Activated gamma-delta T cell treated with Interleukin-2 at 50 U/mL for 16 hours (primary cell): ENCODE measurements around the gene HMCN2.

Experiments
- DNase-seq: peaks from one replicate; pipeline ENCODE4 v3.0.0-alpha.2; 2020

Gene HMCN2

DNA sequence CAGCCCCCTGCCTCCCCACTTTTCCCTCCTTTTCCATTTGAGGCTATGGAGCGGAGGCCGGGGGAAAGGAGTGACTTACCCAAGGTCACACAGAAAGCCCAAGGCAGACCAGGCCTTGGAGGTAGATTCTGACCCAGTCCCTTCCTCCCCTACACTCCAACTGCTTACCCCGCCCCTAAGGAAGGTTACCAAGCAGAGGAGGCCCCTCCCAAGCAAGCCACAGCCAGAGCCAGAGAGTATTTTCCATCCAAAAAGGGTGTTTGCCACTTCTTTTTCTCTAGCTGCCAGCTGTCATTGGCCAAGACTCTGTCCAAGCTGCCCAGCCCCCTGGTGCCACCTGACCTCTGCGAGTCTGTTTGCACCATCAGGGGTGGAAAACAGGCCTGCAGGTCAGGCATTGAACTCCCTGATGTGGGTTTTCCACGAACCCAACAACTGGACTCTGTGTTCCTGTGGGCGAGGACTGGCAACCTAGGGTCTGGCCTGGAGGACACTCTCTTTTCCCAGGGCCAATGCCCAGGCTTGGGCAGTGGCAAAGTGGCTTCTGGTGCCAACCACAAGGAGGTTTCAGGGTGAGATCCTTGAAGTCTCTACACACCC is 172.9 kb downstream of the HMCN2 start:
- no peak for DNase-seq

DNA sequence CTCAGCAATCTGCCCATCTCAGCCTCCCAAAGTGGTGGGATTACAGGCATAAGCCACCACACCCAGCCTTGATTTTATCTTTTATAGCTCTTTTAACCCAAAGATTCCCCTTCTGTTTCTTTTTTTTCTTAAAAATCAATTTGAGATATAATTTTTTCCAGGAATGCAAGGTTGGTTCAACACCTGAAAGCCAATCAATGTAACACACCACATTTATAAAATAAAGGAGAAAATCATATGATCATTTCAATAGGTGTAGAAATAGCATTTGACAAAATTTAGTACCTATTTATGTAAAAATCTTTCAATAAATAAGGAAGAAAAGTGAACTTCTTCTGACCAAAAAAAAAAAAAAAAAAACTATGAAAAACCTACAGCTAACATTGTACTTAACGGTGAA is 175.5 kb downstream of the HMCN2 start:
- no peak for DNase-seq

DNA sequence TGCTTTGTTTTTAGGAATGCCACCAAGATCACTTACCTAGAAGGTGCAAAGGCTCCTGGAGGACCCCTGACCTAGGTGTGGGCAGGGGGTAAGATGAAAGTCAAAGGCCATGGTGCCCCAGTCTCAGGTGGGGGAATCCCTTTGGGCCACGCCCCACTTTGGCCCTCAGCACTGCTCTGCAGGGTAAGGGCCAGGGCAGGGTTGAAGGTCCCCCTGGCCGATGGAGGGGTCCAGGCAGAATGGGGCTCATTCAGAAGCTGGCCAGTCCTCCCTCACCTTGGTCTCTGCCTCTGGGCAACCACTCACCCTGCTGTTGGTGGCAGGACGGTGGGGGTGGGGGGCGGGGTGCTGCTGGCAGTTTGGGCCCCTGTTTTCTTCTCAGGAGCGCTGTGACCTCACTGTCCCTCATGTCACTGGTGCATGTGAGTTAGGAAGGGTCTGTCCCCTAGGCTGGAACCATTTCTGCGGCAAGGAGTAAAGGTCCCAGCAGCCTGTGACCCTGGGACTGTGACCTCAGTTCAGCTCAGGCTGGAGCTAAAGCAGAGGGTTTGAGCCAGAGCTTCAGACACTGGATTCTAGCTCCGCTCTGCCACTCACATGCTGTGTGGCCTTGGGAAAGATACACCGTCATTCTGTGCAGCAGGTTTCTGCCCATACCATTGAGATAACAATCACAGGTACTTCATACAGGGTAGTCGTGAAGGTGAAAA is 177.3 kb downstream of the HMCN2 start:
- DNase-seq, result no peak

- DNase-seq, result no peak
Measured at GRCh38 chr9:130443456-130443801, 177.9 kb downstream of the HMCN2 start.

DNA sequence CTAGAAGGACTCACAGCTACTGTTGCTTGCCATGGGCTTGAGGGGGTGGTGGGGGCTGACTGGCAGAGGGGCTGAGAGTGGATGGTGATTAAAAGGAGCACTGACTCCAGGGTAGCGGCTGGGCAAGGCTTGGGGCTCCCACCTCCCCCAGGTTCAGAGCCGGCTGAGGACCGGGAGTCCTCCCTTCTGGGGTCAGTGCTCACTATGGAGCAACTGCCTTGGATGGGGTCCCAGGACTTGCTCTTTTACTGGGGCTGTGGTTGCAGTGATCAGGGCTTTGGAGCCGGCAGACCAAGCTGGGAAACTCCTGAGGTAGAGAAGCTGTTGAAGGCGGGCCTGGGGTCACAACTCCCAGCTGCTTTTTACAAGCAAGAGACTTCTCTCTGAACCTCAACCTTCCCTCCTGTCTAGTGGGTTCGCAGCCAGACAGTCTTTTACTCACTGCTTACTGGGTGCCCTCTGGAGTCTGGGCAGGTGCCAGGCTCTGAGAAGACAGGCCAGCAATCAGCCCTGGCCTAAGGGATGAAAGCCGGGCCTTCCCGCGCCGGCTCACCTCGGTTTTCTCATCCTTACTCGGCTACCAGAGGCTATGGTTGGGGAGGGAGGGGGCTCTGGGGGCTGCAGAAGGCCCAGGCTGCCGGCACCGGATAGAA is 178.4 kb downstream of the HMCN2 start:
- no peak for DNase-seq

GRCh38 chr9:130444565-130445221 is 179.1 kb downstream of the HMCN2 start, which contains the start of gene ASS1:
Gene ASS1 (plus strand): TSS chr9:130444961. CDS start chr9:130452229, 7,268 bp downstream.
- no peak for DNase-seq

- no peak for DNase-seq
Measured at GRCh38 chr9:130445268-130445983, 179.9 kb downstream of the HMCN2 start.

- no peak for DNase-seq
Measured at GRCh38 chr9:130446101-130446861, 180.7 kb downstream of the HMCN2 start.

DNA sequence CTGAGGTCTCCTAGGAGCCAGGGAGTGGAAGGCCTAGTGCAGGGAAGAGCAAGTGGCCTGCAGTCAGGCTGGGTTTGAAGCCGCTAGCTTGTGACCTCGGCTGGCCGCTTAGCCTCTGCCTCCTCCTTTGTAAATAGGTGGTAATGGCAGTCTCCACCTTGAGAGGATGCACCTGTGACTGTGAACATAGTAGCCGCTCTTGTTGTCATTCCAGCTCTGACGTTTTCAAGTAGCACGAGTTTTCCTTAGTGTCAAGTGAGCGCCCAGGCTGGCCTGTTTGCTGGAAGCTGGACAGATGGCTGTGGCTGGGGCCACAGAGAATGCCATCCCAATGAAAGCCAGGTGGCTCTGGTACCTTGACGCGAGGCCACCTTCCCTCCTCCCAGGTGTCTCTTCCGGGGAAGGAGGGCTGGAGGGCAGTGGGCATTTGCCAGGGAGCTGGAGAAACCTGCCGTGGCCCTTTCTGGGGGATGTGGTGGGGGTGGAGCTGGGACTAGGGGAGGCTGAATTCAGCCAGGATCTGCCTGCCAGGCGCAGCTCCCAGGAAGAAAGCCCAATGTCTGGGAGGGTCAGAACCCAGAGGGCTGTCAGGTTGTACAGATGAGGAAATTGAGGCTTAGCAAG is 181.7 kb downstream of the HMCN2 start:
- no peak for DNase-seq

DNA sequence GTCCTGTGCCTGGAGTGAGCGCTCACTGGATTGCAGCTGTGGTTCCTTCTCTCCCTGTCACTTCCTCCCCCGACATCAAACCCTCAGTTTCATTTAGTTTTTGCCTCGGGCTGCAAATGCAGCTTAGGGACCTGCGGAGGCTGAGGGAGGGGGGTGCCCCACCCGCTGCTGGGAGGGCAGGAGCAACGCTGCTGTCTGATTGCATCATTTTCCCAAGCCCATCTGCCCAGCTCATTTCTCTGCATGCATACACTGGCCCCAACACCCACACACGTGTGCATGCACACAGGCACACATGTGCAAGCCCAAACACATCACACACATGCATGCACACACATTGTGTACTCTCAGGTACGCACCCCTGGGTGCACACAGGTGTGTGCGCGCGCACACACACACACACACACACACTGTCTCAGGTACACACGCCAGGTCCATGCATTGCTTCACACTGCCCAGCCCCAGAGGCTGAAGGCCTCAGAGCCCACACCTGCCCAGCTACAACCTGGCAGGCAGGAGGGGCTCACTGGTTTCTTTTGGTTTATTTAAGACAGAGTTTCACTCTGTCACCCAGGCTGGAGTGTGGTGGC is 182.6 kb downstream of the HMCN2 start:
- DNase-seq, result no peak

DNA sequence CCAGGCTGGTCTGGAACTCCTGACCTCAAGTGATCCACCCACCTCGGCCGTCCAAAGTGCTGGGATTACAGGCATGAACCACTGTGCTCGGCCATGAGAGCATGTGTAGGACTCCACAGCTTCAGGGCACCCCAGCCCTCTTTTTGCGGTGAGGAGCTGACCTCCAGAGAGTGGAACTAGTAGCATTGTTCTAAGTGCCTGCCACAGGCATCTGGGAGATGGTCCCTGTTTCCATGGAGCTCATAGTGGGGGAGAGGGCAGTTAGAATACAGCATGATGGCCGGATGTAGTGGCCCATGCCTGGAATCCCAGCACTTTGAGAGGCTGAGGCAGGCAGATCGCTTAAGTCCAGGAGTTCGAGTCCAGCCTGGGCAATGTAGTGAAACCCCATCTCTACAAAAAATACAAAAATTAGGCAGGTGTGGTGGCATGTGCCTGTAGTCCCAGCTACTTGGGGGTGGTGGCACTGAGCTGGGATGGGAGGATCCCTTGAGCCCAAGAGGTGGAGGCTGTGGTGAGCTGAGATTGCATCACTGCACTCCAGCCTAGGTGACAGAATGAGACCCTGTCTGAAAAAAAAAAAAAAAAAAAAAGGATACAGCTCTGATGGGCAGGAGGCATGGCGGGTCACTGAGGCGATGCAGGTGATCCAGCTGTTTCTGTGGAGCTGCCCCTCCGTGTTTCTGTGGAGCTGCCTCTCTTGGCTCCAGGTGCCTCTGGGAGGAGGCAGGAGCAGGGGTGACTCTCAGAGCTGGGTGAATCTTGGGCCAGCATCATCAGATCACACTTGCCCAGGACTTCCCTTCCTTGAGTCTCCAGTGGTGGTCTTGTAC is 183.4 kb downstream of the HMCN2 start:
- no peak for DNase-seq

DNA sequence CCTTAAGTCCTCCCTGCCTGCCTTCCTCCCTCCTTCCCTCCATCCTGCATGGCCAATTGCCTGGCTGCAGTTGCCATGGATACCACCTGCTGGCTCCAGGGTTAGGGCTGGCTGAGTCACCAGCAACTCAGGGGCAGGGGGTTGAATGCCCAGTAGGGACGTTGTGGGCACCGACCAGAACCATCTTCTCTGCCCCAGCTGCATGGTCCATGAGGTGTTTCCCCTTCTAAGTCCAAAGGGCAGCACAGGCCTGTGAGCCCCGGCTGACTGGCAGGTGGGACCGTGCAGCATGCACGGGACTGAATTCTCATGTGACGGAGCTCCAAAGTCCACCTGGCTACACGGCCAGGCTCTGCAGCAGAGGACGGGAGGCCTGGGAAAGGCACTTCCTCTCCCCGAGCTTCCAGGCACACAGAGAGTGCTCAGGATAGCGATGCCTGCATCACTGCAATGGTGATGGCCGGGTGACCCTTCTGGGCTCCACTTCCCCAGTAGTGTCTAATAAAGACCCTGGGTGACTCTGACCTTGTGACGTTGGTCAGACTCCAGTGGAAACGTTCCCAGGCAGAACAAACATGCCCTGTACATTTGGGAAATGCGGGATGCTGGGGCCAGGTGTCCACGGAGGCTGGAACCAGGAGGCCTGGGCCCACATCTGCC is 184.9 kb downstream of the HMCN2 start:
- no peak for DNase-seq

DNA sequence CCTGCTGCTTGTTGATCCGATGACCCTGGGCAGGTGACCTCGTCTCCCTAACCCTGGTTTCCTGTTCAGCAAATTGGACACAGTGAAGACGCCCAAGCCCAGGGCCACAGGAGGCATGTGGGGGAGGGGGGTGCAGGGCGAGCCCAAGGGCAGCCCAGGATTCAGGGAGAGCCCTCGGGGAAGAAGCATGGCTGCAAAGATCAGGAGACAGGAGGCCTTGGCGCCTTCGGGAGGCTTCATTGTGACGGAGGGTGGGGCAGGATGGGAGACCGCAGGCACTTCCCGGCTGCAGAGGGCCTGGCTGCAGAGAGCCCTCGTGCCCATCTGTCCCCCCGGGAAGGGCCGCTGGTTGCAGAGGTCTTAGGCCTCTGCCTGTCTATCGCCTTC is 185.4 kb downstream of the HMCN2 start:
- no peak for DNase-seq

DNA sequence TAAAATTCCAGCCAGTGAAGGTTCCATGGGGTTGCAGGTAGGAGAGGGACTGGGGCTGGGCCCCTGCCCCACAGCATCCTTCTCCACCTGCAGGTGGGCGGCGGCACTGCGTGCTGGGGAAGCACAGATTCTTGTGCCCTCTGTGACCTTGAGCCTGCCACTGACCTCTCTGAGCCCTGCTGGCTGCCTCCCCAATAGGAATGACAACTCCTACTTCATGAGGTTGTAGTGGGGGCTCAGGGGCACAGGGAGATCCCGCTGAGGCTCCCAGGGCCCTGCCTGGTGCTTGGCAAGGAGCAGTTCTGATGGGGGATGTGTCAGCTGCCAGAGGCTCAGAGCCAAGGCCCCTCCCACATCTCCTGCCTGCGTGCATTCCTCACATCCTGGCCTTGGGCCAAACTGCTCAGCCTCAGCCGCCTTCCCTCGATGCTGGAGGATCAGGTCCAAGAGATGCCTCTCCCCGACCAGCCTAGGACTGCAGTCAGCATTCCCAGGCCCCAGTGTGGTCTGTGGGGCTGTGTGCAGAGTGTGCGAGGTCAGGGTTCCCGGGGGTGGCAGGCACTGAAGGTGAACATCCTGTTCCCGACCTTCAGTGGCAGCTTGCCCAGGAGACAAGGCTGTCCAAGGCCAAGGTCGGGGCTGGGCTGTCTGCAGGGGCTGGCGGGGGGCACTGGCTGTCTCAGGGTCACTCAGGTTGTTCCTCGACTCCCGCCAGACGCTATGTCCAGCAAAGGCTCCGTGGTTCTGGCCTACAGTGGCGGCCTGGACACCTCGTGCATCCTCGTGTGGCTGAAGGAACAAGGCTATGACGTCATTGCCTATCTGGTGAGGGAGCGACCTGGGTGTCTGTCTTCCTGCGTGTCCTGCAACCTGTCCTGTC is 186.2 kb downstream of the HMCN2 start:
- DNase-seq, result no peak

DNA sequence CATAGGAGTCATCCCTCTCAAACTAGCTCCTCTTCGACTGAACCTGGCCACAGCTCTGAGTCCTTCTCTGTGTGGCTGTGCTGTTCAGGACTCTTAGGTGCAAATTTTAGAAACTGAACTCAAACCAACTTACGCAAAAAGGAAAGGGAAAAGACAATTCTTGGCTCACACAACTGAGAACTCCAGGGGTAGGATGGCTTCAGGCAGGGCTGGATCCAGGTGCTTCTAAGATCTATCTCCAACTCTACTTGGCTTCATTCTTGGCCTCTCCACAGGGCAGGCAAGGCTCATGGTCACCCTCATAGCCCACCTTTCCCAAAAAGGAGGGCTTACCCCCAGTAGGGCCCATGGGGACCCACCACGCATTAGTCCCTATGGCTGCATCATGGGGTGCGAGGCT is 187.3 kb downstream of the HMCN2 start:
- DNase-seq, result no peak

- DNase-seq, result no peak
Measured at GRCh38 chr9:130453487-130453886, 187.9 kb downstream of the HMCN2 start.

GRCh38 chr9:130454096-130454811 is 188.7 kb downstream of the HMCN2 start:
- DNase-seq, result no peak

DNA sequence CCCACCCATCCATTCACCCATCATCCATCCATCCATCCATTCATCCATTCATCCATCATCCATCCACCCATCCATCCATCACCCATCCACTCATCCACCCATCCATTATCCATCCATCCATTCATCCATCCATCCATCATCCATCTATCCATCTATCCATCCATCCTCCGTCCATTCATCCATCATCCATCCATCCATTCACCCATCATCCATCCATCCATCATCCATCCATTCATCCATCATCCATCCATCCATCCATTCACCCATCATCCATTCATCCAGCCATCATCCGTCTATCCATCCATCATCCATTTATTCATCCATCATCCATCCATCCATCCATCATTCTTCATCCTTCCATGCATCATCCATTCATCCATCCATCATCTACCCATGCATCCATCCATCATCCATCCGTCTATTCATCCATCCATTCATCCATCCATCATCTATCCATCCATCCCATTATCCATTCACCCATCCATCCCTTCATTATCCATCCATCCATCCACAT is 189.3 kb downstream of the HMCN2 start:
- DNase-seq, result no peak
